PC-9 (cell line): Measurements from ENCODE around the gene DYNC2LI1. TPM values are rescaled to one million over a fixed set of nuclear protein-coding genes. Genes with fewer than 3 reads are reported as not detected.

Source experiments
- BruUV-seq: library from RNA; stranded (reverse); fragments of 400-500 nt; replicated peaks from 2 replicates; lab custom pipeline; 2021; lab: Mats Ljungman, UMichigan
- CTCF ChIA-PET: fragments of 300-600 bp; sonication (Branson Sonifier 250); formaldehyde crosslinking; loops from one replicate; lab custom pipeline; 2022; ENCODE audit warnings: antibody characterized with exemption; lab: Charles Lee
- POLR2A ChIA-PET: fragments of 300-600 bp; sonication (Branson Sonifier 250); formaldehyde crosslinking; loops from one replicate; lab custom pipeline; 2022; ENCODE audit warnings: antibody characterized with exemption; ENCODE audit not compliant: unreplicated experiment; lab: Charles Lee
- DNase-seq, 2 experiments: peaks; one replicate each; pipeline versions ENCODE4 v3.0.0 to v3.0.0-alpha.2; 2015 to 2022; ENCODE audit warnings: mixed read lengths in 1 of 2
- H2AFZ ChIP-seq: fragments of 200-600 bp; sonication (generic); 2 replicates; pipeline ENCODE4 v1.8.1; 2017; ENCODE audit warnings: antibody characterized with exemption
- H3F3A ChIP-seq: fragments of 200-600 bp; sonication (generic); 2 replicates; pipeline ENCODE4 v1.8.1; 2017; ENCODE audit warnings: antibody characterized with exemption, mild to moderate bottlenecking, low read depth; ENCODE audit not compliant: insufficient read depth
- H3K27ac ChIP-seq: fragments of 200-600 bp; sonication (generic); 2 replicates; pipeline ENCODE4 v1.6.1; 2016; ENCODE audit warnings: mixed run types
- H3K27me3 ChIP-seq: fragments of 200-600 bp; sonication (generic); 2 replicates; pipeline ENCODE4 v1.6.1; 2016; ENCODE audit warnings: low read depth, mixed run types; ENCODE audit not compliant: insufficient read depth
- H3K36me3 ChIP-seq: fragments of 200-600 bp; sonication (generic); 2 replicates; pipeline ENCODE4 v1.6.1; 2016; ENCODE audit warnings: low read depth, mixed run types
- H3K4me1 ChIP-seq: fragments of 200-600 bp; sonication (generic); replicated peaks from 2 replicates; pipeline ENCODE4 v1.6.1; 2016; ENCODE audit warnings: mixed run types; ENCODE audit not compliant: insufficient read depth
- H3K4me2 ChIP-seq: fragments of 200-600 bp; sonication (generic); 2 replicates; pipeline ENCODE4 v1.6.1; 2017; ENCODE audit warnings: mixed run types
- H3K4me3 ChIP-seq: fragments of 200-600 bp; sonication (generic); 2 replicates; pipeline ENCODE4 v1.6.1; 2016; ENCODE audit warnings: mixed run types
- H3K79me2 ChIP-seq: fragments of 200-600 bp; sonication (generic); 2 replicates; pipeline ENCODE4 v1.6.1; 2017; ENCODE audit warnings: low read depth, mixed run types
- H3K9me2 ChIP-seq: fragments of 200-600 bp; sonication (generic); 2 replicates; pipeline ENCODE4 v1.8.1; 2017; ENCODE audit warnings: mild to moderate bottlenecking; ENCODE audit not compliant: insufficient read depth
- H3K9me3 ChIP-seq: fragments of 200-600 bp; sonication (generic); 2 replicates; pipeline ENCODE4 v1.8.1; 2016; ENCODE audit warnings: low read depth; ENCODE audit not compliant: insufficient read depth
- H4K20me1 ChIP-seq: fragments of 200-600 bp; sonication (generic); 2 replicates; pipeline ENCODE4 v1.8.1; 2017; ENCODE audit not compliant: insufficient read depth
- CTCF ChIP-seq: fragments of 200-600 bp; sonication (generic); conservative IDR thresholded peaks from 2 replicates; pipeline ENCODE4 v1.6.1; 2017; ENCODE audit warnings: mixed run types, antibody characterized with exemption, mild to moderate bottlenecking, moderate library complexity
- EZH2 ChIP-seq: fragments of 200-600 bp; sonication (generic); IDR thresholded peaks from 2 replicates; pipeline ENCODE4 v1.8.0; 2017; ENCODE audit warnings: antibody characterized with exemption, low read depth
- intact Hi-C: fragments of 100-400 bp; cut with micrococcal nuclease; formaldehyde crosslinking; loops from one replicate; pipeline ENCODE4 v1.10.0; 2022; ENCODE audit not compliant: unreplicated experiment
- total RNA-seq: library from RNA; stranded (reverse); gene quantifications from 2 replicates; pipeline ENCODE4 v1.2.3, GENCODE V29; 2021

DYNC2LI1 gene
- total RNA-seq, 1 experiment from 2014 or later: 27.1 TPM

- Histone ChIP-seq H3F3A (no peaks in the 10 kb centered on the region), H3K27ac (no peak overlapping the region), H3K79me2 (no peaks in the 10 kb centered on the region), H3K36me3 (no peaks in the 10 kb centered on the region), H2AFZ (no peak overlapping the region), H3K4me3 (no peak overlapping the region), H3K27me3 (no peaks in the 10 kb centered on the region), H3K4me1 (no peaks in the 10 kb centered on the region), H4K20me1 (no peaks in the 10 kb centered on the region), H3K4me2 (no peak overlapping the region), H3K9me3 (no peaks in the 10 kb centered on the region), H3K9me2 (peaks cover 1% of the 10 kb centered on the region; the same call in 1 of the 2 replicates)
- TF ChIP-seq EZH2: no peak
- no TSS peak for BruUV-seq
- DNase-seq: no peak
- POLR2A ChIA-PET: interaction anchor here (0.6 kb wide), 2 partner anchors 61 to 91 kb away, joined by 3 to 4 read pairs; no protein-coding TSS in a partner anchor
- intact Hi-C loops: no loop called here
- CTCF ChIA-PET: interaction anchor here (0.6 kb wide), 1 partner anchor 33 kb away, joined by 10 read pairs; no protein-coding TSS in a partner anchor
Observed at GRCh38 chr2:43737097-43737854, 36.6 kb upstream of the DYNC2LI1 start.

GRCh38 chr2:43737855-43738254, 36.0 kb upstream of the DYNC2LI1 start:
- H3K4me3 ChIP-seq: no peak overlapping the region
- no peaks in the 10 kb centered on the region for H3K79me2 ChIP-seq
- ChIA-PET CTCF (interaction anchor here (0.6 kb wide), 1 partner anchor 33 kb away, joined by 10 read pairs; no protein-coding TSS in a partner anchor), POLR2A (interaction anchor here (0.6 kb wide), 1 partner anchor 91 kb away, joined by 3 read pairs; no protein-coding TSS in a partner anchor)
- H2AFZ ChIP-seq: no peak overlapping the region
- intact Hi-C loops: no loop called here
- no peak for TF ChIP-seq CTCF
- BruUV-seq: no TSS peak
- DNase-seq: no peak
- H3K36me3 ChIP-seq: no peaks in the 10 kb centered on the region
- no peaks in the 10 kb centered on the region for H3K27me3 ChIP-seq
- H3K4me1 ChIP-seq: no peaks in the 10 kb centered on the region
- no peaks in the 10 kb centered on the region for H3K9me2 ChIP-seq
- no peaks in the 10 kb centered on the region for H4K20me1 ChIP-seq
- no peak overlapping the region for H3K4me2 ChIP-seq
- no peaks in the 10 kb centered on the region for H3K9me3 ChIP-seq
- no peaks in the 10 kb centered on the region for H3F3A ChIP-seq
- no peak overlapping the region for H3K27ac ChIP-seq

- no peaks in the 10 kb centered on the region for H3K9me3 ChIP-seq
- H3K4me2 ChIP-seq: no peak overlapping the region
- H3K9me2 ChIP-seq: no peaks in the 10 kb centered on the region
- no peak overlapping the region for H3K27ac ChIP-seq
- no peaks in the 10 kb centered on the region for H3F3A ChIP-seq
- H4K20me1 ChIP-seq: no peaks in the 10 kb centered on the region
- intact Hi-C loops: no loop called here
- H3K79me2 ChIP-seq: no peaks in the 10 kb centered on the region
- ChIA-PET CTCF (interaction anchor here (0.6 kb wide), 1 partner anchor 33 kb away, joined by 10 read pairs; no protein-coding TSS in a partner anchor), POLR2A (interaction anchor here (0.6 kb wide), 1 partner anchor 92 kb away, joined by 3 read pairs; no protein-coding TSS in a partner anchor)
- no TSS peak for BruUV-seq
- H3K36me3 ChIP-seq: no peaks in the 10 kb centered on the region
- no peak overlapping the region for H2AFZ ChIP-seq
- no peaks in the 10 kb centered on the region for H3K4me1 ChIP-seq
- no peak overlapping the region for H3K4me3 ChIP-seq
- TF ChIP-seq CTCF (no peak), EZH2 (no peak)
- no peaks in the 10 kb centered on the region for H3K27me3 ChIP-seq
- no peak for DNase-seq
Observed at GRCh38 chr2:43738257-43738656, 35.6 kb upstream of the DYNC2LI1 start.
